T-helper 9 cell (primary cell): Measurements from ENCODE around the gene SHPK.

Experiments
- DNase-seq: peaks from one replicate; pipeline ENCODE4 v3.0.0-alpha.2; 2020

The SHPK gene

GRCh38 chr17:3626831-3627768 is 8.9 kb downstream of the SHPK start:
- no peak for DNase-seq

- DNase-seq = no peak
Measured at GRCh38 chr17:3622977-3623594, 13.0 kb downstream of the SHPK start.

DNA sequence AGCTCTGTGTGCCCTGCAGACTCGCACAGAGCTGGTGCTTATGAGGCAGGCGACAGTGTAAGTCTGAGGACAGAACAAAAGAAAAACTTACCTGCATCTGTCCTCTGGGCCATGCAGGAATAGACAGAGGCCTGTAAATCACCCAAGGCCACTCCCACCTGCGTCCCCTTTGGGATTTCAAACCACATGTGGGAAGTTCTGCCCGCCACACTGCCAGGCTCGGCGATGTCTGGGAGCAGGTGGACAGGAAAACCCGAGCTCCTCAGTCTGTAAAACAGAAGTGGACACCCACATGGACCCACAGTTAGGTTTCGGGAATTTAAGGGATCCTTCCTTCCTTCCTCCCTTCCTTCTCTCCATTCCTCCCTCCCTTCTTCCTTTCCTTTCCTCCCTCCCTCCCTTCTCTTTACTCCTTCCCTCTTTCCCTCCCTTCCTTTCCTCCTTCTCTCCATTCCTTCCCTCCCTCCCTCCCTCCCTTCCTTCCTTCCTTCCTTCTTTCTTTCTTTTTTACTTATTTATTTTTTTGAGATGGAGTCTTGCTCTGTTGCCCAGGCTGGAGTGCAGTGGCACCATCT is 14.8 kb downstream of the SHPK start:
- DNase-seq = no peak

- no peak for DNase-seq
Measured at GRCh38 chr17:3615160-3615870, 20.7 kb downstream of the SHPK start.

DNA sequence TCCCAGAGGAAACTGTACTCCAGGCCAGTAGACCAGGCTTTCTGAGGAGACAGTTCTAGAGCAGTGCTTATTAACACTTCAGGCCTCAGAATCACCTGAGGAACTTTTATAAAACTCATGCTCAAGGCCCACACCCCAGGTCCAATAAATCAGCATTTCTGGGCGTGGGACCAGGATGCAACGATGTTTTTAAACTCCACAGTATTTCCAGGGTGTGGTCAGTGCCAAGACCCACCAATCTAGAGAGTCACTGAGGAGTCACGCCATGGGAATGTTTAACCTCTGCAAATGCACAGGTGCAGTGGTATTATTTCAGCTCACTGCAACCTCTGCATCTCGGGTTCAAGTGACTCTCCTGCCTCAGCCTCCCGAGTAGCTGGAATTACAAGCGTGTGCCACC is 22.9 kb downstream of the SHPK start:
- no peak for DNase-seq

GRCh38 chr17:3610523-3610922 is 25.5 kb downstream of the SHPK start:
- DNase-seq = no peak

GRCh38 chr17:3609689-3610088 is 26.4 kb downstream of the SHPK start:
- no peak for DNase-seq

- no peak for DNase-seq
Measured at GRCh38 chr17:3603870-3604259, 32.2 kb downstream of the SHPK start.

DNA sequence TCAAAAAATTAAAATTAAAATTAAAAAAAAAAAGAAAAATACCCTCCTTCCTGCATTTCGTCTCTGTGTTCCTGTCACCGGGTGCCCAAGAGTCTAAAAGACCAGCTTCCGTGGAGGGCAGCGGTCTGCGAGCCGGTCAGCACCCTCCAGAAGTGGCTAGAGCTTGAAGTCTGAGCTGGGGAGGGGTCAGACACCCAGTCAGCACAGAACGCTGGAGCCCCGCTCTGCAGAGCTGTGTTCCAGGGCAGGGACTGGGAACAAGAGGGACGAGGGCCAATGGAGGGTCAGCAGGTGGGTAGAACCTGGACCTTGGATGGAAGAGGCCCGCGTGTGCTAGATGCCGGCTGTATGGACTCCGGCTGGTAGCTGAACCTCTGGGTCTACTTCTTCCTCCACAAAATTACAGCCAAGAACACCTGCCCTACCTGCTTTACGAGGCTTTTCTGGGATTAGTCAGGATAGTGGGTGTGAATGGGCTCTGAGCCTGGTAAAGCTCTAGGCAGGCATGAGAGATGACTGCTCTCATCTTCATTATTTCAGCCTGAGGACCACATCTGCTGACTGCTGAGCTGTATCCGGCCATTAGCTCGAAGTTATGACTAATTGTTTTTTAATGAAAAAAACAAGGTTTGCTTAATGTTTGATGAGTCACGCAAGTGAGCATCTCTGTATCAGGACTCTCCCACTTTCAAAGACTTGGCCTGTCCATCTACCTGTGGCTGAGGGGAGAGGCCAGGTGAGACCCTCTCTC is 32.8 kb downstream of the SHPK start:
- DNase-seq = no peak

GRCh38 chr17:3602499-3602898 is 33.6 kb downstream of the SHPK start:
- no peak for DNase-seq

- no peak for DNase-seq
Measured at GRCh38 chr17:3600529-3601205, 35.4 kb downstream of the SHPK start.

- no peak for DNase-seq
Measured at GRCh38 chr17:3598078-3598477, 38.0 kb downstream of the SHPK start.

DNA sequence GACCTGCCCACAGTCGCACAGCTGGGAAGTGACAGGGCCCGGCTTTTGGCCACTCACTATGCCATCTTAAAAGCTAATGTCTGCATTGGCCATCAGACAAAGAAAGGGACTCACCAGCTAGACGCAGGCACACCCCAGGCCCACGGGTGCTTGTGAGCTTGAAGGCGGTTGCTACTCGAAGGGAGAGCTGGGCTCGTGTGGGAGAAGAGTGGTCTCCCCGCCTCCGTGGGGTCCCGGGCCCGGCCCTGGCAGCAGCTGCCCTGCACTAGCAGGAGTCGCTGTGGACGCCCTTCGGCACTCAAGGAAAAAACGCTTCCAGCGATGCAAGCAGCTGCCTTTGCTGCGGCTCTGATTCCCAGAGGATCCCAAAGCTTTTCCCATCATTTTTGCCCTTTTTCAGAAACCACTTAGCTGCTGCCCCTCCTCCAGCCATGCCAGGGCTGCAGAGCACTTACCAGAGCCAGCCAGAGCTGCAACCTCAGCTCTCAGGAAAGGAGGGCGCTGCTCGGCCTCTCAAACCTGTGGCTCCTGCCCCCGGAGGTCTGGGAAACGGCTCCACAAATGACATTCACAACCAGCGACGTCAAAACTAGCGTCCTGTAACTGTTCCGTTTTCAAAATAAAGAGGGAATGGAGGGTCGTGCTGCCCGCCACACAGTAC is 39.1 kb downstream of the SHPK start:
- no peak for DNase-seq

DNA sequence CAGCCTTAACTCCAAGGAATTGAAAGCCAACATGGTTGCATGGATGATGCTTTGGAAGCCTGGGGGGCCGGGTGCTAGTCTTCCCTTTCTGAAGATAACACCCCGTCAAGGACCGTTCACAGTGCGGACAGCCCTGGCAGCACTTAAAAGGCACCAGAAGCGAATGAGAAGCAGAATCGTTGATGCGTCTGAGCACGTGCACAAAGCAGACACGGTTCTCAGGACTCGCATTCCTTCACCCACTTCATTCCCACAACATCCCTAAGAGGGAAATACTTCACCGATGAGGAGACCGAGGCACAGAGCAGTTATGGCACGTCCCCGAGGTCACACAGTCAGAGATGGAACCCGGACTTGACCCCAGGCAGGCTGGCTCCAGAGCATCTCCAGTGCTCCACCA is 41.1 kb downstream of the SHPK start:
- DNase-seq = no peak

GRCh38 chr17:3594051-3594800 is 41.8 kb downstream of the SHPK start:
- DNase-seq = no peak

- no peak for DNase-seq
Measured at GRCh38 chr17:3593384-3593783, 42.7 kb downstream of the SHPK start.

GRCh38 chr17:3592216-3592860 is 43.7 kb downstream of the SHPK start:
- no peak for DNase-seq

GRCh38 chr17:3590768-3591167 is 45.3 kb downstream of the SHPK start:
- DNase-seq = no peak

DNA sequence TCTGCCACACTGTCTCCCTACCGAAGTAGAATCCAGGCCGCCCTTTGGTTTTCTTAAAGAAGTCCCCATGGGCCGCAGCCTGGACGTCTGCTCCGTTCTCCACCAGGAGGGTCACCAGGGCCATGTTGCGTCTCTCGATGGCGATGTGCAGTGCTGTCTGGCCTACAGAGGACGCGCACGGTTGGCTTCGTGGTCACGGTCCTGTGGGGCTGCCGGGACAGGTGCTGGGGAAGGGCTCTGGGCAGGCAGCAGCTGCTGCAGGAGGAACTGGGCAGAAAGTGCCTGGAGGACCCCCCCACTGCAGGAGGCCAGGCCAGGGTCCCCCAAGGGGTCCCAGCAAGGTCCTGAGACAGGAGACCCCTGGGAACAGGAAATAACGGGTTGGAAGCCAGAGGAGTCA is 45.8 kb downstream of the SHPK start:
- DNase-seq = no peak

- DNase-seq = no peak
Measured at GRCh38 chr17:3589784-3590183, 46.3 kb downstream of the SHPK start.
